GM18502 (cell line): ENCODE results near the gene USP34.
"Not testable (repeated sequence)": the region's sequence is repeated elsewhere in the genome, so short reads cannot be mapped to it uniquely, and the experiment has no call there.

Source experiments
- ATAC-seq: cut with Tn5 transposase; IDR thresholded peaks from one replicate; pipeline ENCODE4 v1.9.1; 2021; ENCODE audit warnings: mild to moderate bottlenecking; ENCODE audit not compliant: unreplicated experiment, poor library complexity

USP34 gene, protein sequence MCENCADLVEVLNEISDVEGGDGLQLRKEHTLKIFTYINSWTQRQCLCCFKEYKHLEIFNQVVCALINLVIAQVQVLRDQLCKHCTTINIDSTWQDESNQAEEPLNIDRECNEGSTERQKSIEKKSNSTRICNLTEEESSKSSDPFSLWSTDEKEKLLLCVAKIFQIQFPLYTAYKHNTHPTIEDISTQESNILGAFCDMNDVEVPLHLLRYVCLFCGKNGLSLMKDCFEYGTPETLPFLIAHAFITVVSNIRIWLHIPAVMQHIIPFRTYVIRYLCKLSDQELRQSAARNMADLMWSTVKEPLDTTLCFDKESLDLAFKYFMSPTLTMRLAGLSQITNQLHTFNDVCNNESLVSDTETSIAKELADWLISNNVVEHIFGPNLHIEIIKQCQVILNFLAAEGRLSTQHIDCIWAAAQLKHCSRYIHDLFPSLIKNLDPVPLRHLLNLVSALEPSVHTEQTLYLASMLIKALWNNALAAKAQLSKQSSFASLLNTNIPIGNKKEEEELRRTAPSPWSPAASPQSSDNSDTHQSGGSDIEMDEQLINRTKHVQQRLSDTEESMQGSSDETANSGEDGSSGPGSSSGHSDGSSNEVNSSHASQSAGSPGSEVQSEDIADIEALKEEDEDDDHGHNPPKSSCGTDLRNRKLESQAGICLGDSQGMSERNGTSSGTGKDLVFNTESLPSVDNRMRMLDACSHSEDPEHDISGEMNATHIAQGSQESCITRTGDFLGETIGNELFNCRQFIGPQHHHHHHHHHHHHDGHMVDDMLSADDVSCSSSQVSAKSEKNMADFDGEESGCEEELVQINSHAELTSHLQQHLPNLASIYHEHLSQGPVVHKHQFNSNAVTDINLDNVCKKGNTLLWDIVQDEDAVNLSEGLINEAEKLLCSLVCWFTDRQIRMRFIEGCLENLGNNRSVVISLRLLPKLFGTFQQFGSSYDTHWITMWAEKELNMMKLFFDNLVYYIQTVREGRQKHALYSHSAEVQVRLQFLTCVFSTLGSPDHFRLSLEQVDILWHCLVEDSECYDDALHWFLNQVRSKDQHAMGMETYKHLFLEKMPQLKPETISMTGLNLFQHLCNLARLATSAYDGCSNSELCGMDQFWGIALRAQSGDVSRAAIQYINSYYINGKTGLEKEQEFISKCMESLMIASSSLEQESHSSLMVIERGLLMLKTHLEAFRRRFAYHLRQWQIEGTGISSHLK (N-terminal part only)

DNA sequence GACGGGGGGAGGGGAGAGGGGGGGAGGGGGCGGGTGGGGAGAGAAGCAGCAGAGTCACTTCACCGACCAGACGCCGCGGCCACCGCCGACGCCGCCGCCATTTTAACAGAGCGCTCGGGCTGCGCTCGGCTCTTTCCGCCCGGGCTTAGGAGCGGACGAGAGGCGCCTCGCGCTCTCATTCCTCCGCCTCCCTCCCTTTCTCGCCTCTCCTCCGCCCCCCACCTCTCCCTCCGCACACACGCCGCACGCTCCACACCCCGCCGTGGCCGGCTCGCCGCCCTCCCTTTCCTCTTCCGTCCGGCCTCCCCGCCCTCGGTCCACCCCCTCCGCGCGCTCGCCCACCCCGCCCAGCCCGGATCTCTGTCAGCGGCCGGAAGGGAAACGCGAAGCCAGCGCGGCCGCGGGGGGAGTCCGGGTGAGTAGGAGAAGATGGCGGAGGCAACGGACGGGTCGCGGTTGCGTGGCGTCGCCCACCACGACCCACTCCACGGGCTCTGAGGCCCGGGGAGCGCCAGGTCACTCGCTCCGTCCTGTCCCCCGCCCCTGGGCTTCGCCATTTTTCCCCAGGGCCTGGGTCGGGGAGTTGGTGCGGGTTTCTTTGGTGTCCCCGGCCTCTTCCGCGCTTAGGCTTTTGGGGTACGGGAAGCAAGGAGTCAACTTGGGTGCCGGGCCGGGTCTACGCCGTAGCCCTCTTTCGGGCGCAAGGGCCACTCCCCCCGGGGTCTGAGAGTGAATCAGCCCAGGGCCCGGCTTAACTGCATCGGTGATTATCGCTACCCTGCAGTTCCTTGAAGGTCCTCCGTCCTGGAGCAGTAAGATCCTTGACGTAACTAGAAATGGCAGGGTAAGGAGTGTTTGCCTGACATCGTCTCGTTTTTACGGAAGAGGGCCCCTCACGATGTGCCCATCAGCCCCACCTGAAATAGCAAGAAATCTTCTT lies at the start of gene USP34:
Gene USP34, minus strand, starts transcription at position 123 of the 940 bp plus-strand sequence. CDS start 395 bp downstream, outside the sequence.
- peak; percentile 79 for ATAC-seq

DNA sequence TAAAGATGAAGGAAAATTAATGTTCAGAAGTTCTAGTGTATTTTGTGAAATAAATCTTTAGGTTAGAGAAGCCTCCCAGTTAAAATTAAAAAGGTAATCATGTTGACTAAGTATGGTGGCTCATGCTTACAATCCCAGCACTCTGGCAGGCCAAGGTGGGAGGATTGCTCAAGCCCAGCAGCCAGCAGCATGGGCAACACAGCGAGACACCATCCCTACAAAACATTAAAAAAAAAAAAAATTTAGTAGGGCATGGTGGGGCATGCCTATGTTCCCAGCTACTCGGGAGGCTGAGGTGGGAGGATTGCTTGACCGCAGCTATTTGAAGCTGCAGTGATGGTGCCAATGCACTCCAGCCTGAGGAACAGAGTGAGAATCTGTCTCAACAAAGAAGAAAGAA lies 49.4 kb upstream of the USP34 start:
- ATAC-seq, result no peak

DNA sequence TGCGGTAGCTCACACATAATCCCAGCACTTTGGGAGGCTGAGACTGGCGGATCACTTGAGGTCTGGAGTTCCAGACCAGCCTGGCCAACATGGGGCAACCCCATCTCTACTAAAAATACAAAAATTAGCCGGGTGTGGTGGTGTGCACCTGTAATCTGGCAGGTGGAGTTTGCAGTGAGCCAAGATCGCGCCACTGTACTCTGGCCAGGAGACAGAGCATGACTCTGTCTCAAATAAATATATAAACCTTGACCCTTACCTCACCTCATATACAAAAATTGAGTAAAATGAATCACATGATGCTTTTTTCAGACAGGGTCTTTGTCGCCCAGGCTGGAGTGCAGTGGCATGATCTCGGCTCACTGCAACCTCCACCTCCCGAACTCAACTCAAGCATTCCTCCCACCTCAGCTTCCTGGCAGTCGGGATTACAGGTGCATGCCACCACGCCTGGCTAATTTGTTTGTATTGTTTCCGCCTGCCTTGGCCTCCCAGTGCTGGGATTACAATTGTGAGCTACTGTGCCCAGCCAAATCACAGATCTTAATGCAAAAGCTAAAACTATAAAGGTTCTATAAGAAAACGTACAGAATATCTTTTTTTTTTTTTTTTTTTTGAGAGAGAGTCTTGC lies 42.0 kb upstream of the USP34 start:
- no peak for ATAC-seq

DNA sequence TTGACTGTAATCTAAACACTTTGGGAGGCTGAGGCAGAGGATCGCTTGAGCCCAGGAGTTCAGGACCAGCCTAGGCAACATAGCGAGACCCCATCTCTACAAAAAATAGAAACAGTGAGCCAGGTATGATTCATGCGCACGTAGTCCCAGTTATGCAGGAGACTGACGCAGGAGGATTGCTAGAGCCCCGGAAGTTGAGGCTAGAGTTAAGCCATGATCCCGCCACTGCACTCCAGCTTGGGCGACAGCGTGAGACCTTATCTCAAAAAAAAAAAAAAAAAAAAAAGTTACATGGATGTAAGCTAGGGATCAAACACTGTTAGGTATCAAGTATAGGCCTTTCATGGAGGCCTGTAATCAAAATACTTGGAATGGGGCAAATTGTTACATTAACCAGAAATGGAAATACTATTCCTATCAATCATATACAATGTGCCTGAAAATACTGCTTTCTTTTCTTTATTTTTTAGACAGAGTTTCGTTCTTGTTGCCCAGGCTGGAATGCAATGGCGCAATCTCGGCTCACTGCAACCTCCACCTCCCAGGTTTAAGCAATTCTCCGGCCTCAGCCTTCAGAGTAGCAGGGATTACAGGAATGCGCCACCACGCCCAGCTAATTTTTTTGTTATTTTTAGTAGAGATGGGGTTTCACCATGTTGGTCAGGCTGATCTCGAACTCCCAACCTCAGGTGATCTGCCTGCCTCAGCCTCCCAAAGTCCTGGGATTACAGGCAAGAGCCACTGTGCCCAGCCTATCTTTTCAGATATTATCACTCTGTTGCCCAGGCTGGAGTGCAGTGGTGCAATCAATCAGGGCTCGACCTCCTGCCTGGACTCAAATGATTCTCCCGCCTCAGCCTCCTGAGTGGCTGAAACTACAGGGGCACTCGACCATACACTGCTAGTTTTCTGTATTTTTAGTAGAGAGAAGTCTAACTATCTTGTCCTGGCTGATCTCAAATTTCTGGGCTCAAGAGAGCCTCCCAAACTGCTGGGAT lies 40.1 kb upstream of the USP34 start:
- no peak for ATAC-seq

DNA sequence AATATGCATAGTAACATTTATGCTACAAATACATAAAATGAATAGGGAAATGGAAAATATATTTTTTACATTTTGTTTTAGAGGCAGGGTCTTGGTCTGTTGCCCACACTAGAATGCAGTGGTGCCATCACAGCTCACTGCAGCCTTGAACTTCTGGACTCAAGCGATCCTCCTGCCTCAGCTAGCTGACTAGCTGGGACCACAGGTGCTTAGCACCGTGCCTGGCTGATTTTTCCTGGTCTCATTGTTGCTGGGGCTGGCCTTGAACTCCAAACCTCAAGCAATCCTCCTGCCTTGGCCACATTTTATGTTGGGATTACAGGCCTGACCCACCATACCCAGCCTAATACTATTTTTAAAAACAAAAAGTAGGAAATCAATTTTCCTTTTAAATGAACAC lies 34.1 kb upstream of the USP34 start:
- ATAC-seq, result no peak

DNA sequence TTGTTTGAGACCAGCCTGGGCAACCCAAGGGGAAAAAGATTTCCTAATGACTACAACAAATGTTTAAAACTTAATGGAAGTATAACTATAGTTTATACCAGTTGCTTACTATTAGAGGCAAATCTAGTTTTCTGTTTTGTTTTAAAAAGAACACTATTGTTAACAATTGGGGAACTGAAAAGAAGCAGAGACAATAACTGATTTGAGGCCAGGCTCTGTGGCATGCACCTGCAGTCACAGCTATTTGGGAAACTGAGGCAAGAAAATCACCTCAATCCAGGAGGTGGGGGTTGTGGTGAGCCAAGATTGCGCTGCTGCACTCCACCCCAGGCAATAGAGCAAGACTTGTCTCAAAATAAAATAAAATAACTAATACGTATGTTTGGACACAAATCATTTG lies 28.2 kb upstream of the USP34 start:
- no peak for ATAC-seq

DNA sequence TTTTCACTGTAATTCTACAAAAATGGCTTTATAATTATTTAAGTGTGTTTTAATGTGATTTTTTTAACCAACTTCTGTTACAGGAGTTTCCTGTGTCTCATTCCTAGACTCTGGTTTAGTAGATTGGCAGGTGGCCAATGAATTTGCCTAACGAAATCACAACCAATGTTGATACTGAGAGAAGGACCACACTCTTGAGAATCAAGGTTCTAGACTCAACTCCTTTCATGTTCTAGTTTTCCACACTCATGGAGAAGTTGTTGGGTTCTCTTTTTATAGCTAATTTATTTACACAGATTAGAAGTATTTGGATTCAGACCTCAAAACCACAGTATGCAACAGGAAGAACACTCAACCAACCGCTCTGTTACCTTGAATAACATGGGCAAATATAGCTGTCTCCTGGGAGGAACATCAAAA lies 22.6 kb upstream of the USP34 start:
- no peak for ATAC-seq

DNA sequence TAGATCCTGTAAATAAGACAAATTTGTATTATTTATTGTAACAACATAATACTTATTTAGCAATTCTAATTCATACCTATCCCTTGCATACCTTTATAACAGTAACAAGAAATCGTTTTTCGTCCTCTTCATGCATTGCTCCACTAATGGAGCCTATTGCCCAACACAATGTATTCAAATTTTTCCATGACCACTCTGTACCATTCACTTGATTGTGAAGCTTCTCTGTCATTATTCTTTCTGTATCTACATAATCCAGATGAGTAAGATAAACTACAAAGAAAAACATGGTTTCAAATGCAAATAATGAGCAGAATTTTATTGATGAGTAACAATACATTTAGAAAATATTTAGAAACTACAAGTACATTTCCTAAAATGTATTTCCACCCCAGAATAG lies 21.6 kb upstream of the USP34 start:
- no peak for ATAC-seq

DNA sequence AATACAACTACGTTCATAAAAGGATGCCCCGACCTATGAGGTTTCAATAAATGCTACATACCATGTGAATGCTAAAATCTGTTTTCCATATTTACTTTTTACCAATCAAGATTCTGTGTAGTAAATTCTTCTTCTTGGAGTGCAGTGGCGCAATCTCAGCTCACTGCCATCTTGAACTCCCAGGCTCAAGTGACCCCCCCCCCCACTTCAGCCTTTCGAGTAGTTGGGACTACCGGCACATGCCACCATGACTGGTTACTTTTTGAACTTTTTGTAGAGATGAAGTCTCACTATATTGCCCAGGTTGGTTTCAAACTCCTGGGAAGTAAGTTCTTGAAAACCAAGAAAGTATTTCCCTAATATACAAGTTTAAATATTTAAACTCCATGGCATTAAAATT lies 14.4 kb upstream of the USP34 start:
- ATAC-seq, result no peak

DNA sequence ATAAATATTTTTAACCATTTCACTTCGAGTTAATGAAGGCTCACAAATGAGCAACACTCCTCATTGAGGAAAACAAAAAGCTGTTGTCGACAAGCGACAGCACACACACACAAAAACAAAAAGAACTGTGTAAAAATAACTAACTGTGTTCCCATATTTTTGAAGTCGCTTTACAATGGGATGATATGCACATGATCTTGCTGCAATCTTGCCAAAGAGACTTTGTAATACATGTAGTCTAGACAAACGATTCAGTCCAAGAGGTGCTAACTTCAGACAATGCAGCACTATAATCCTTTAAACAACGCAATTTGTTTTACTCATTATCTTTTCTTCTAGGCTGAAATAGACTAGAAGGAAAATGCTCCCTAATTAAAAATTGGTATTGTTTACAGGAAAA lies 7.2 kb upstream of the USP34 start:
- ATAC-seq, result no peak

DNA sequence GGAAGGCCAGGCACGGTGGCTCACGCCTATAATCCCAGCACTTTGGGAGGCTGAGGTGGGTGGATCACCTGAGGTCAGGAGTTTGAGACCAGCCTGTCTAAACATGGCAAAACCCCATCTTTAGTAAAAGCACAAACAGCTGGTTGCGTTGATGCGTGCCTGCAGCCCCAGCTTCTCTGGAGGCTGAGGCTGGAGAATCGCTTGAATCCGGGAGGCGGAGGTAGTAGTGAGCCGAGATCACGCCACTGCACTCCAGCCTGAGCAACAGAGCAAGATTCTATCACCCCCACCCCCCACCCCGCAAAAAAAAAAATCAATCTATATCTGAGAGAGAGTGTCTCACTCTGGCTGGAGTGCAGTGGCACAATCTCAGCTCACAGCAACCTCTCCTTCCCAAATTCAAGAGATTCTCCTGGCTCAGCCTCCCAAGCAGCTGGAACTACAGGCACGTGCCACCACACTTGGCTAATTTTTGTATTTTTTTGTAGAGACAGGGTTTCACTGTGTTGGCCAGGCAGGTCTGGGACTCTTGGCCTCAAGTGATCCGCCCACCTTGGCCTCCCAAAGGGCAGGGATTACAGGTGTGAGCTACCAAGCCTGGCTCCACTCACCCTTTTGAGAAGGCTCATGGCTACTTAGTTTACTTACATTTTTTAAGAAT lies 6.2 kb upstream of the USP34 start:
- not testable (repeated sequence) for ATAC-seq

DNA sequence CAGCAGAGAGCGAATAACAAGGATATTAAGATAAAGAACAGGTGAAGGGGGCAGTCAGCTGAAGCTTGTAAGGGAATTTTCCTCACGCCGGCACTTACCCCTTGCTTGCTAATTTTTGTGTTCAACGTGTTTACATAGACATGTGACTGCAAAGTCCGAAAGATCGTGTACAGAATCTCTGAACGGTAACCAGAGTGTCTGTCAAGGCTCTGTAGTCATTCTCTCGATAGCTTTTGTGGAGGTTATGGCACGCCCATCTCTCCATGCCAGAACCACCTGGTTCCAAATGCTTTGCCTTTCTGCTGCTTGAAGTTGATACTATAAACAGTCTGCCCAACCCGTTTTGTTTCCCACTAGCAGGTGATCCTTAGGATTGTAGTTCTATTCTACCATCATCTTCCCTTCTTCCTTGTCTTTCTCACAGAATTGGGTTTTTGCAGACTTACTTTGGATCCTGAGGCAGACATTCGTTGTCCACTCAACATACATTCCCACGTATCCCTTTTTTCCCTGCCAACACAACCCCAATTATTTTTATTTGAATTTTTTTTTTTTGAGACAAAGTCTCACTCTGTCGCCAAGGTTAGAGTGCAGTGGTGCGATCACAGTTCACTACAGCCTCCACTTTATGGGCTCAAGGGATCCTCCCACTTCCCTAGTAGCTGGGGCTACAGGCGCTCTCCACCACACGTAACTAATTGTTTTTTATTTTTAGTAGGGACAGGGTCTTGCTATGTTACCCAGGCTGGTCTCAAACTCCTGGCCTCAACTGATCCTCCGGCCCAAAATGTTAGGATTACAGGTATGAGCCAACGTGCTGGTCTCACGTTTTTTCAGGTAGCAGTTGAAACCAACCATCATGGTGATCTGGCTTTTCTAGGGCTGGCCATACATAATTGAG lies 1.3 kb upstream of the USP34 start:
- no peak for ATAC-seq

DNA sequence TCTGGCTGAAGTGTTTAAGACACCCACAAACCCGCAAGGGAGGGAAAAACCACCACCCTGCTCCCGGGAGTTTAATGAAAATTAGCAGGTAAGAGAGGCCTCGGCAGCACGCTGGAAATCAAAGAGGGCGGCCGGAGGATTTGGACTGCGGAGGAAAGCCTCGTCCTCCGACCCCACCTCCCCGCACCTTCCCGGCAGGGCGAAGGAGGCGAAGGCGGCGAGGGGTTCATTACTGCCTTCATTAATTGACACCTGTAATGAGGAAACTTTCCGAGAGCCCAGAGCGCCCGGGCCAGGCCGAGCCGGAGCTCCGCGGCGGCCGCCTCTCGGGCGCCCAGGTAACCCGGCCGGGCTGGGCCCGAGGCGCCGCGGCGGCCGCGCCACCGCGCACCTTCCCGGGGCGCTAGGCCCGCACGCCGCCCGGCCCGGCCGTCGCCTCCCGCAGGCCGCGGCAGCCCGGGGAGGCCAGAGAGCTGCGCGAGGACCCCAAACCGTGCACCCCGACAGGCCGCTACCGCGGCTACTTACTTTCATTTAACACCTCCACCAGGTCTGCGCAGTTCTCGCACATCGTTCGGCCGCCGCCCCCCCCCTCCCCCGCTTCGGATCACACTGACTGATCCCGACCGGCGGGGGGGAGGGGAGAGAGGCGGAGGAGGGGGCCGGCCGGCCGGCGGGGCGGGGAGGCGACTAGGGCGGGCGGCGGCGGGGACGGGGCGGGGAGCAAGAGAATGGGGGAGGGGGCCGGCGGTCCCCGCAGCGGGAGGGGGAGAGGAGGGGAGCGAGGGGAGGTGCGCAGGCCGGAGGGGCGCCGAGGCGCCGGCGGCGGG lies 550 bp downstream of the USP34 start:
- peak; percentile 32 for ATAC-seq

DNA sequence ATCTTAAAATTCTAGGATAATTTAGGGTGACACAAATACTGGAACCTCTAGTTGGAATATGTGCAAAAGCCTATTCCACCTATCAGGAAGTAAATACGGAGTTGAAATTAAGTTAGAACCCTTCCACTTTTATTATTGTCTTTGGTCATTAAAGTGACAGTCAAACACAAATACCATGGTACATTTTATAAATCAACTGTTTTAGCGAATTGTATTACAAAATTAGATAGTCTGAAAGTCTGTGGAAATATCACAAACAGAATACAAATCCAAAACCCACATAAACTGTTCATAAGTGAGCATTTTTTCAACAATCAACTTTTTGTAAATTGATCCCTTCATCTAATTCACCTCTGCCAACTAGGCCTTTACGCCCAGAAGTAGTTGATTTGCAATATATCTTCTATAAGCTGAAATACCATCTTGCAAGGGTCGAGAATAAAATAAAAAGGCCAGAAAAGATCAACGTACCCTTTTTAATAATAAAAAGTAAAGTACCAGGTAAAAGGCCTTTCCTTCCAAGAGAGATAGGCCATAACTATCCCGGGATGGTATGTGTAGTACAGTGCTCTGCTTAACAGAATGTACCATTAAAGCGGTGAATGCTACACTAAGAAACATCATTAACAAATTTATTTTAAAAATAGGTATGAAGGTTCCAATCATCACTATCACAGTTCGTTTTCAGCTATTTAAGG lies 1.3 kb downstream of the USP34 start:
- no peak for ATAC-seq

DNA sequence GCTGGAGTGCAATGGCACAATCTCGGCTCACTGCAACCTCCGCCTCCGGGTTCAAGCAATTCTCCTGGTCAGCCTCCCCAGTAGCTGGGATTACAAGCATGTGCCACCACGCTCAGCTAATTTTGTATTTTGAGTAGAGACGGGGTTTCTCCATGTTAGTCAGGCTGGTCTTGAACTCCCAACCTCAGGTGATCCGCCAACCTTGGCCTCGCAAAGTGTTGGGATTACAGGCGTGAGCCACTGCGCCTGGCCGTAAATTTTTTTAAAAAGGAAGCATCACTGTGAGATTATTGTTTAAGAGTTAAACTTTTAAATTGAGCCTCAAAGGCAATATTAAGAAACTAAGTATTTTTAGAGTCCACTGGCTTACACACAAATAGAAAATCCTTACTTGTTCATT lies 2.7 kb downstream of the USP34 start:
- not testable (repeated sequence) for ATAC-seq
